OCI-LY7 (cell line): Measurements from ENCODE around the gene NOP16. TPM values are rescaled to one million over a fixed set of nuclear protein-coding genes. Genes with fewer than 3 reads are reported as not detected.

Experiments used
- BruUV-seq: library from RNA; stranded (reverse); fragments of 400-500 nt; replicated peaks from 2 replicates; lab custom pipeline; 2021; lab: Mats Ljungman, UMichigan
- CTCF ChIA-PET: fragments of 300-600 bp; sonication (Branson Sonifier 250); formaldehyde crosslinking; loops from one replicate; lab custom pipeline; 2022; ENCODE audit warnings: antibody characterized with exemption; ENCODE audit not compliant: unreplicated experiment; lab: Charles Lee
- POLR2A ChIA-PET: fragments of 300-600 bp; sonication (Branson Sonifier 250); formaldehyde crosslinking; loops from one replicate; lab custom pipeline; 2022; ENCODE audit warnings: antibody characterized with exemption; lab: Charles Lee
- DNase-seq: peaks from one replicate; pipeline ENCODE4 v3.0.0-alpha.2; 2015; ENCODE audit warnings: low spot score
- H2AFZ ChIP-seq: fragments of 200-600 bp; sonication (generic), shearing (Covaris generic); 2 replicates; pipeline ENCODE4 v1.6.1; 2014; ENCODE audit warnings: mild to moderate bottlenecking, antibody characterized with exemption, low read length, moderate library complexity
- H3K27ac ChIP-seq: fragments of 200-600 bp; sonication (generic); 2 replicates; pipeline ENCODE4 v1.5.1; 2014; ENCODE audit warnings: mixed run types, low read depth, mild to moderate bottlenecking, moderate library complexity, low read length, inconsistent platforms; ENCODE audit not compliant: poor library complexity, severe bottlenecking
- H3K36me3 ChIP-seq: fragments of 200-600 bp; sonication (generic); 2 replicates; pipeline ENCODE4 v1.6.1; 2014; ENCODE audit warnings: mild to moderate bottlenecking, antibody characterized with exemption, low read length, moderate library complexity, mixed read lengths; ENCODE audit not compliant: insufficient read depth
- H3K4me1 ChIP-seq: fragments of 200-600 bp; sonication (generic); 2 replicates; pipeline ENCODE4 v1.5.1; 2014; ENCODE audit warnings: mild to moderate bottlenecking, low read length; ENCODE audit not compliant: insufficient read depth, poor library complexity, severe bottlenecking
- H3K4me2 ChIP-seq: fragments of 200-600 bp; sonication (generic); 2 replicates; pipeline ENCODE4 v1.6.1; 2014; ENCODE audit warnings: mild to moderate bottlenecking, low read length
- H3K4me3 ChIP-seq: fragments of 200-600 bp; sonication (generic); 2 replicates; pipeline ENCODE4 v1.5.1; 2014; ENCODE audit warnings: mild to moderate bottlenecking, low read depth, low read length; ENCODE audit not compliant: poor library complexity, severe bottlenecking
- H3K79me2 ChIP-seq: fragments of 200-600 bp; sonication (generic); 2 replicates; pipeline ENCODE4 v1.6.1; 2016; ENCODE audit warnings: low read depth, mild to moderate bottlenecking, low read length, moderate library complexity, mixed read lengths; ENCODE audit not compliant: insufficient read depth
- H3K9me2 ChIP-seq: fragments of 200-600 bp; sonication (generic); 2 replicates; pipeline ENCODE4 v1.6.1; 2016; ENCODE audit warnings: mild to moderate bottlenecking, low read length, mixed read lengths; ENCODE audit not compliant: insufficient read depth
- H3K9me3 ChIP-seq: fragments of 200-600 bp; sonication (generic); 2 replicates; pipeline ENCODE4 v1.6.1; 2014; ENCODE audit warnings: mild to moderate bottlenecking, mixed run types, low read length, mixed read lengths
- H4K20me1 ChIP-seq: fragments of 200-600 bp; sonication (generic); 2 replicates; pipeline ENCODE4 v1.6.1; 2014; ENCODE audit warnings: mild to moderate bottlenecking, antibody characterized with exemption, low read length, moderate library complexity, mixed read lengths; ENCODE audit not compliant: insufficient read depth
- EZH2phosphoT487 ChIP-seq: fragments of 200-600 bp; sonication (generic); IDR thresholded peaks from 2 replicates; pipeline ENCODE4 v1.6.1; 2018; ENCODE audit warnings: low read depth, borderline replicate concordance, mild to moderate bottlenecking, mixed run types, antibody characterized with exemption, low read length, moderate library complexity, mixed read lengths
- intact Hi-C: fragments of 100-400 bp; cut with micrococcal nuclease; formaldehyde crosslinking; loops from one replicate; pipeline ENCODE4 v1.10.0; 2022; ENCODE audit not compliant: unreplicated experiment
- total RNA-seq, 2 experiments: library from RNA; depleted of rRNA in 1 of 2; stranded (reverse); fragments of >200 nt in 1 of 2; shearing (Covaris generic) in 1 of 2; gene quantifications; 2 replicates each; pipeline ENCODE4 v1.2.3, GENCODE V29; 2014 to 2022
- TF ChIP-seq, protein P1 (sequence below): fragments of 200-600 bp; sonication (generic); conservative IDR thresholded peaks from 2 replicates; pipeline ENCODE4 v1.5.1; 2014; ENCODE audit warnings: mild to moderate bottlenecking, antibody characterized with exemption, low read length, moderate library complexity, mixed read lengths

Gene NOP16
- total RNA-seq, 2 experiments from 2014 or later = 83.8 to 86.4 TPM

DNA sequence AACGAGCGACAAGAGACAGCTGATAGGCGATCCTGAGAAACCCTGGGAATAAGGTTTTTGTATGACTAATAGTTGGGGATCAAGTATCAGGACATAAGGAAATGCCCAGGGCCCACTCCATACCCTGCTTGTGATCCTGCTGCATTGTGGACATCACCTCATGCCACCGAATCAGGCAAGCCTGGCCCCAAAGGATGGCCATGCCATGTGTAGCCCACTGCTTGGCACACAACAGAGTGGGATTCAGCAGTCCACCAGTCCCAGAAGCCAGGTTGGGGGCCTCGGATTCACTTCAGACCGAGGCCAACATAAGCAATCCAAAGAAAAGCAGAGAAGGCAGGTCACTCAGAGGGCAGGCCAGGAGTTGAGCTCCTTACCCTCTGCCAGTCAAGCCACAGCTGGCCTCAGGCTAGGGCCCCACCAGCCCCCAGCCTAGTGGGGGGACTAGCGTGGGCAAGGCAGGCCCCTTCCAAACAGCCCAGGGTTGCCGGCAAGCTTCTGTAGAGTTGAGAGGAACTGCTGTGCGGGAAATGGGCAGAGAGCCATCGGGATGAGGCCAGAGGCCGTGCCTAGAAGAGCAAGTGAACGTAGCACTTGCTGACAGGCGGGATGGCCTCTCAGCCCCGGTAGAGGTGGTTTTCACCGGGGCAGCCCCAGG is 5.0 kb downstream of the NOP16 start:
- no peaks in the 10 kb centered on the region for H3K9me2 ChIP-seq
- POLR2A ChIA-PET = interaction anchor here (1.1 kb wide), 1 partner anchor 21 kb away, joined by 3 read pairs; no protein-coding TSS in a partner anchor
- no peaks in the 10 kb centered on the region for H3K9me3 ChIP-seq
- H4K20me1 ChIP-seq = peaks cover 23% of the 10 kb centered on the region
- peaks cover 20% of the 10 kb centered on the region for H3K4me1 ChIP-seq
- H2AFZ ChIP-seq = no peak overlapping the region
- H3K27ac ChIP-seq = no peak overlapping the region
- no peak for DNase-seq
- intact Hi-C loops = loop anchor here (10.0 kb wide), 1 partner anchor 149 kb away; the partner anchor contains the start of gene SIMC1
- TF ChIP-seq EZH2phosphoT487 = no peak
- TF ChIP-seq, protein P1, sequence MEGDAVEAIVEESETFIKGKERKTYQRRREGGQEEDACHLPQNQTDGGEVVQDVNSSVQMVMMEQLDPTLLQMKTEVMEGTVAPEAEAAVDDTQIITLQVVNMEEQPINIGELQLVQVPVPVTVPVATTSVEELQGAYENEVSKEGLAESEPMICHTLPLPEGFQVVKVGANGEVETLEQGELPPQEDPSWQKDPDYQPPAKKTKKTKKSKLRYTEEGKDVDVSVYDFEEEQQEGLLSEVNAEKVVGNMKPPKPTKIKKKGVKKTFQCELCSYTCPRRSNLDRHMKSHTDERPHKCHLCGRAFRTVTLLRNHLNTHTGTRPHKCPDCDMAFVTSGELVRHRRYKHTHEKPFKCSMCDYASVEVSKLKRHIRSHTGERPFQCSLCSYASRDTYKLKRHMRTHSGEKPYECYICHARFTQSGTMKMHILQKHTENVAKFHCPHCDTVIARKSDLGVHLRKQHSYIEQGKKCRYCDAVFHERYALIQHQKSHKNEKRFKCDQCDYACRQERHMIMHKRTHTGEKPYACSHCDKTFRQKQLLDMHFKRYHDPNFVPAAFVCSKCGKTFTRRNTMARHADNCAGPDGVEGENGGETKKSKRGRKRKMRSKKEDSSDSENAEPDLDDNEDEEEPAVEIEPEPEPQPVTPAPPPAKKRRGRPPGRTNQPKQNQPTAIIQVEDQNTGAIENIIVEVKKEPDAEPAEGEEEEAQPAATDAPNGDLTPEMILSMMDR = no peak
- H3K79me2 ChIP-seq = peaks cover 36% of the 10 kb centered on the region
- H3K4me3 ChIP-seq = no peak overlapping the region
- H3K4me2 ChIP-seq = no peak overlapping the region
- peaks cover 93% of the 10 kb centered on the region for H3K36me3 ChIP-seq
- BruUV-seq = no TSS peak
- CTCF ChIA-PET = interaction anchor here (0.5 kb wide), 1 partner anchor 21 kb away, joined by 9 read pairs; no protein-coding TSS in a partner anchor

DNA sequence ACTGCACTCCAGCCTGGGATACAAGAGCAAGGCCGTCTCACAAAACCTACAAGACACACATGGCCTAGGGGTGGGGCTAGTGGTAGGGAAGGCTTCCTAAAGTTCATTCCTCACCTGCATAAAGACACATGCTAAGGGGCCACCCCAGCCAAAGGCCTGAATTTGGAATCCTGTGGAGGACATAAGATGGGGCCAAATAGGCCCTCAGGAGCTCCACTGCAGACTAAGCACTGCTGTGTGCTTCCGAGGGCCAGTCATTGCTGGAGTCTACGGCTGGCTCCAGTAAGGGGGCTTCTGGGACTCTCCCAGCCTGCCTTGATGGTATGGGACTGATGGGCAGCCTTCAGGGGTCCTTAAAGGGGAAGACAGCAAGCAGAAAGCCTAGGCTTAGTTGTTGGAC is 5.7 kb downstream of the NOP16 start:
- H3K4me2 ChIP-seq = no peak overlapping the region
- no peak overlapping the region for H2AFZ ChIP-seq
- no peak overlapping the region for H3K4me3 ChIP-seq
- H3K9me3 ChIP-seq = no peaks in the 10 kb centered on the region
- BruUV-seq = no TSS peak
- ChIA-PET CTCF (interaction anchor here (0.5 kb wide), 1 partner anchor 21 kb away, joined by 9 read pairs; no protein-coding TSS in a partner anchor), POLR2A (interaction anchor here (1.1 kb wide), 1 partner anchor 21 kb away, joined by 3 read pairs; no protein-coding TSS in a partner anchor)
- no peak for TF ChIP-seq EZH2phosphoT487
- TF ChIP-seq, protein P1 = no peak
- H3K36me3 ChIP-seq = peaks cover 90% of the 10 kb centered on the region
- H3K4me1 ChIP-seq = peaks cover 20% of the 10 kb centered on the region
- no peak for DNase-seq
- no peaks in the 10 kb centered on the region for H3K9me2 ChIP-seq
- intact Hi-C loops = loop anchor here (10.0 kb wide), 1 partner anchor 148 kb away; the partner anchor contains the start of gene SIMC1
- H3K79me2 ChIP-seq = peaks cover 29% of the 10 kb centered on the region
- H4K20me1 ChIP-seq = peaks cover 23% of the 10 kb centered on the region
- no peak overlapping the region for H3K27ac ChIP-seq

DNA sequence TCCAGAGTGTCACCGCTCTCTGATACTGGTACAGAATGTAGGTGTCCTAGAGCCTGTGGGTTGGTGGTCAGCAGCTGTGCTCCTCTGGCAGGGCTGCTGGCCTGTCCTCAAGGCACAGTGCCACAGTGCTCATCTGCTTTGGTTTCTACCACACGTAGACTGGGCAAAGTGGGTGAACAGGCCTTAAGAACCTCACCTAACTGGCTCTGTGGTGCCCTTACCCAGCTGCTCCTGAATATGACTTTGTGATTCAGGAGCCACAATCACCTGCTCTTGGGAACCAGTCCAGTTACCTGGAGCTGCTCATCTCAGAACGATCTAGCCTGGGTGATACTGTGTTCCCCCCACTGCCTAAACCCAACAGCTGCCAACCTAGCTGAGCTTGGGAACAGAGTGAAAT is 6.4 kb downstream of the NOP16 start:
- TF ChIP-seq, protein P1 = no peak
- TF ChIP-seq EZH2phosphoT487 = no peak

More for the DNA sequence above, 6.4 kb downstream of the NOP16 start:
- H3K9me2 ChIP-seq = no peaks in the 10 kb centered on the region
- no peak overlapping the region for H3K27ac ChIP-seq
- no peaks in the 10 kb centered on the region for H3K9me3 ChIP-seq
- H4K20me1 ChIP-seq = peaks cover 18% of the 10 kb centered on the region
- no peak for DNase-seq
- H3K4me1 ChIP-seq = peaks cover 16% of the 10 kb centered on the region
- no peak overlapping the region for H2AFZ ChIP-seq
- peaks cover 22% of the 10 kb centered on the region for H3K79me2 ChIP-seq
- no peak overlapping the region for H3K4me3 ChIP-seq
- H3K4me2 ChIP-seq = no peak overlapping the region
- BruUV-seq = no TSS peak
- intact Hi-C loops = loop anchor here (10.0 kb wide), 1 partner anchor 147 kb away; the partner anchor contains the start of gene SIMC1
- POLR2A ChIA-PET = interaction anchor here (0.9 kb wide), 1 partner anchor 20 kb away, joined by 4 read pairs; no protein-coding TSS in a partner anchor
- CTCF ChIA-PET = no interaction called here
- peaks cover 83% of the 10 kb centered on the region for H3K36me3 ChIP-seq
